GM13977 (cell line): ENCODE measurements around the gene KNOP1.

Experiments used
- DNase-seq: peaks from one replicate; pipeline ENCODE4 v3.0.0; 2012; ENCODE audit warnings: low spot score
- in situ Hi-C: fragments of 300-500 bp; cut with MboI; formaldehyde crosslinking; loops from one replicate; pipeline ENCODE4 v1.12.0; 2022; ENCODE audit warnings: low sequenced_read_pairs, low pct_unique_long_range_greater_than_20kb, mixed read lengths, inconsistent platforms; ENCODE audit not compliant: unreplicated experiment
- TF ChIP-seq, protein P1 (sequence below): IDR thresholded peaks from 2 replicates; pipeline ENCODE4 v1.5.1; 2012; ENCODE audit warnings: mild to moderate bottlenecking, control low read depth; ENCODE audit not compliant: insufficient read depth; ENCODE audit errors: extremely low read depth, missing control alignments

The KNOP1 gene

DNA sequence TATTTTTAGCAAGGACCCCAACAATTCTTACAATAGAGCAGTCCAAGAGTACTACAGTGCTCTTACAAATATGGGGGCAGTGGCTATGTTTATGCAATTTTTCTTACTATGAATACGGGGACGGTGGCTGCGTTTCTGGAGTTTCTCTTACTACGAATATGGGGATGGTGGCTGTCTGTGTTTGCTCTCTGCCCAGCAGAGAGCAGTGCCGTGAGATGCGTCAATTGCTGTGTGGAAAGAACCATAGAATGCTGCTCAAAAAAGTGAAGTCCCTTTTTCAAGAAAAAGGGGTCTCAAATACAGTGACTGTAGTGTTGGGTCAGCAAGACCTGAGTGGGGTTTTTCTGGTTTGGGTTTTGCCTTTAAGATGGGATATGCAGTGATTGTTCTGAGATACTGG is 53.9 kb downstream of the KNOP1 start:
- DNase-seq, result no peak
- TF ChIP-seq, protein P1, sequence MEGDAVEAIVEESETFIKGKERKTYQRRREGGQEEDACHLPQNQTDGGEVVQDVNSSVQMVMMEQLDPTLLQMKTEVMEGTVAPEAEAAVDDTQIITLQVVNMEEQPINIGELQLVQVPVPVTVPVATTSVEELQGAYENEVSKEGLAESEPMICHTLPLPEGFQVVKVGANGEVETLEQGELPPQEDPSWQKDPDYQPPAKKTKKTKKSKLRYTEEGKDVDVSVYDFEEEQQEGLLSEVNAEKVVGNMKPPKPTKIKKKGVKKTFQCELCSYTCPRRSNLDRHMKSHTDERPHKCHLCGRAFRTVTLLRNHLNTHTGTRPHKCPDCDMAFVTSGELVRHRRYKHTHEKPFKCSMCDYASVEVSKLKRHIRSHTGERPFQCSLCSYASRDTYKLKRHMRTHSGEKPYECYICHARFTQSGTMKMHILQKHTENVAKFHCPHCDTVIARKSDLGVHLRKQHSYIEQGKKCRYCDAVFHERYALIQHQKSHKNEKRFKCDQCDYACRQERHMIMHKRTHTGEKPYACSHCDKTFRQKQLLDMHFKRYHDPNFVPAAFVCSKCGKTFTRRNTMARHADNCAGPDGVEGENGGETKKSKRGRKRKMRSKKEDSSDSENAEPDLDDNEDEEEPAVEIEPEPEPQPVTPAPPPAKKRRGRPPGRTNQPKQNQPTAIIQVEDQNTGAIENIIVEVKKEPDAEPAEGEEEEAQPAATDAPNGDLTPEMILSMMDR, result no peak
- in situ Hi-C loops, result no loop called here

DNA sequence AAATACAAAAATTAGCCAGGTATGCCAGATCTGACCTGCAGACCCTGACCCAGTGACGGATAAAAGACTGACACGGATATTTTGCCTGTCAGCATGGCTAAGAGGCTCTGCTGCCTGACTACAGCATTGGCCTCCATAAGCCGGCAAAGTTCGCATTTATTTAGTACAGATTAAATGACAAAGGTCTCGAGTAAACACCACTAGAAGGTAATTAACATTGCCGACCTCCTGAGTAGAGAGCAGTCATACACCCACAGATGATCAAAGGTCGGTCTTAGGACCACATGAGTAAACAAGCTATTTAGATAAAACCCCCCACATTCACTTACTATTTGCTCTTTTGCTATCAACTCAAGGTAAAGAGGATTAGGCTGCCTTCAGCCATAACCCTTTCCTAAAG is 55.7 kb downstream of the KNOP1 start:
- in situ Hi-C loops, result no loop called here
- TF ChIP-seq, protein P1, result no peak
- DNase-seq, result no peak

DNA sequence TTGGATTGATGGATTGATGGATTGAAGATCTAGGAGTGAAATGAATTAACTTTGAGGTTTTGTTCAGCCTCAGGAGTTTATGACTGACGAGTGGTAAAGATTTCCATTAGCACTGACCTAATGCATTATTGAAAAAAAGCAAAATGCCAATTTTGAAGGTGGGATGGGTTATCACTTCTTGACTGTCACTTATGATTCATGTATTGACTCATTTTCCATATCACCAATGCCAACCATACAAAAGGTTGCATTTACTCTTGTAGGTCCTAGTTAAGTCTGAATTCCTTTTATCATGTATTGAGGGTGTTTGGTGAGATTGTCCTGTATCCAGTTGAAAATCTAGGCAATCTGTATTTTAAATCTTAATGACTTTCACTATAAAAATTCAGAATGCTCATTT is 57.6 kb downstream of the KNOP1 start:
- in situ Hi-C loops, result no loop called here
- DNase-seq, result no peak
- TF ChIP-seq, protein P1, result no peak

DNA sequence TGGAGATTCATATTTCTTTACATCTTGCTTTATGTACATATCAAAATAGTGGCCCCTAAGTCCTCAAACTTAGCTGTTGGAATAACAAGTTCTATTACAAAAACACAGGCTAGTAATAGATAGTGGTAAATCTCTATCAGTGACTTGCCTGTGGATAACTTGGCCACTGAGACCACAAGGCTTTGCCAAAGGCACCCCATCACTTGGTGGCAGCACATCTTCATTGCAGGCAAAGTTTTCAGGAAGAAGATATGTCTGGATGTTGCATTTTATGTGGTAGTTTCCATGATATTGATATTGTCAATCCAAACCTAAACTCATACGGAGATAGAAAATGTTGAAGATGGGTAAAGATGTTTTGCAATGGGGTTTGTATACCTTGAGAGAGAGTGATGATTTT is 58.5 kb downstream of the KNOP1 start:
- no peak for DNase-seq
- in situ Hi-C loops, result no loop called here
- TF ChIP-seq, protein P1, result no peak

DNA sequence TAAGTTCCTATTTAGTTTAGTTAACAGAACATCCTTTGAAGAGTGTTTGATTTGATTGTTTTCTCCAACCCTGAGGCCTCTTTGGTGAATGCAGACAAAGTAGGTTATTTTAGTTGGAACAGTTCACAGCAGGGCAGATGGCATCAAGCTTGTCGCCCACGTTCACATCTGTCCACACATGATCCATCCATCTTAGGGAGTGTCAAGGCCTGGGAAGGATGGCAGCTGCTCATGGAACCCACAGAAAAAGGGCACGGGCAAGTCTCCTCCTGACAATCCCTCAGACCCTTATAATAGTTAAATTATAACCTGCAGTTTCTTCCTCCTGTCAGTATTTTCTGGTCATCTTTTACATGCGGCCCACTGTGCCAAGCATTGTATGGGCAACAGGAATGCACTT is 60.2 kb downstream of the KNOP1 start:
- in situ Hi-C loops, result no loop called here
- TF ChIP-seq, protein P1, result no peak
- DNase-seq, result no peak

DNA sequence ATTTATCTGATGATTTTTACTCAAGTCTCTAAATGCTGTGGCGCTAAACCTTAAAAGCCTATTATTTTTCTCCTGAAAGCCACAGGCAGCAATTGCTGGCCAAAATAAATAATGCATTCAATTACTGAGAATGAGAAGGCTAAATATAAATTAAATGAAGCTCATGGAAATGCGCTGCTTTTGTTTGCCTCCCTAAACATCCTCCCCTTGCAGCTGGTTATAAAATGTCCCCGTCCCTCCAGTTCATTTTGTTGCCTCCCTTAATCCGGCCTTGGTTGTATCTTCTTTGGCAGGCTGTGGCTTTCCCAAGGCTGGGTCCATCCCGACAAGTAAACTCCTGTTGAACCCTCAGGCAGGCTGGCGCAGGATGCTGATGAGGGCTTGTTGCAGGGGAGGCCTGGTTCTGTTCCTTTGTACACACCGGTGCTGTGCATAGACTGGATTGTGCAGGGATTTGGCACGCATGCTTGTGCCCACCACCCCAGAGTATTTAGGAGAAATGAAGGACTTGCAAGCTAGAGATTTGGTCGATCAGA is 62.7 kb downstream of the KNOP1 start:
- in situ Hi-C loops, result no loop called here
- DNase-seq, result no peak
- TF ChIP-seq, protein P1, result no peak

DNA sequence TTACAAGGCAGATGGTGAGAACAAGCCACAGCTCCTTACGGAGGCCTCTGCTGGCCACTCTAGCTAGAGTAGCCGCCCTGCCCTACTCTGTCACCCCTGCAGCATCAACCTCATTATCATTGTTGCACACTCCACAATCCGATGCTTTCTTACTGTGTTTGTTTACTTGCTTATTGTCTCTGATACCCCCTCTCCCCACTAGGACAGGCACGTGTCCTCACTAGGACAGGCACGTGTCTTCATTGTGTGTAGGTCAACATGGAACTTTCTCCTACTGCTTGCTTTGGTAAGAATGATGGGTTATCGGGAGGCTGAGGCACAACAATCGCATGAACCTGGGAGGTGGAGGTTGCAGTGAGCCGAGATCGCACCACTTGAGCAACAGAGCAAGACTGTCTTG is 63.9 kb downstream of the KNOP1 start:
- no peak for DNase-seq
- TF ChIP-seq, protein P1, result no peak
- in situ Hi-C loops, result no loop called here
